ENCODE data around the gene STIM1. TPM values are rescaled to one million over a fixed set of nuclear protein-coding genes. Genes with fewer than 3 reads are reported as not detected.

STIM1 gene
- total and polyA plus RNA-seq, 10 of the 15 experiments (the other 5 are each of a cell fraction or from before 2014, with no cell fraction given) = 8.6 to 57.7 (median 29.3) TPM

GRCh38 chr11:3886985-3887384 is 31.5 kb downstream of the STIM1 start:
- H3K36me3 ChIP-seq (ENCODE audit: control insufficient read depth in 2 of 2, insufficient read depth in 2 of 2, low read length in 1 of 2) = peaks cover 0 to 3% of the 10 kb centered on the region in 2 experiments; a peak in 2 of 4 replicates
- ChIA-PET CTCF (interaction anchor here (1.2 to 4.1 kb wide), 3 partner anchors 32 to 61 kb away, joined by 3 to 38 read pairs (median 31); partner anchors contain the start of gene STIM1), SMC1A (ENCODE audit: uncharacterized antibody, unreplicated experiment) (interaction anchor here (23.8 kb wide), 1 partner anchor 32 kb away, joined by 633 read pairs; the partner anchor contains the start of gene STIM1), RAD21 (ENCODE audit: unreplicated experiment) (interaction anchor here (0.8 to 4.0 kb wide), 3 partner anchors 11 to 32 kb away, joined by 3 to 40 read pairs (median 4); partner anchors contain the start of gene STIM1), POLR2A (interaction anchor here (0.7 to 1.0 kb wide), 2 partner anchors 44 to 81 kb away, joined by 3 to 4 read pairs; no protein-coding TSS in a partner anchor)
- ATAC-seq (no peak), FAIRE-seq (no peak), DNase-seq (ENCODE audit: low read depth, low spot score) (no peak)
- in situ Hi-C loops (cut with MboI) (no loop called here), intact Hi-C loops (cut with micrococcal nuclease; ENCODE audit: unreplicated experiment) (no loop called here)
- H3K4me2 ChIP-seq (ENCODE audit: control insufficient read depth, insufficient read depth) = no peak overlapping the region
- no peak overlapping the region for H3K4me3 ChIP-seq
- no peak overlapping the region for H3K27ac ChIP-seq (ENCODE audit: control insufficient read depth, insufficient read depth)
- no peaks in the 10 kb centered on the region for H3K27me3 ChIP-seq (replicated peaks in 1 of 2; ENCODE audit: control insufficient read depth in 2 of 2, insufficient read depth in 2 of 2, low read length in 1 of 2)
- no peaks in the 10 kb centered on the region for H4K20me1 ChIP-seq (ENCODE audit: control insufficient read depth, insufficient read depth)
- H2AFZ ChIP-seq (ENCODE audit: control insufficient read depth, low read depth, low read length) = no peak overlapping the region
- no peak overlapping the region for H3K9ac ChIP-seq (ENCODE audit: control insufficient read depth, insufficient read depth, low read length)
- TF ChIP-seq ZNF24 (IDR thresholded peaks at IDR 0.05) = no peak
- no peak for TF ChIP-seq JUND (IDR thresholded peaks at IDR 0.05; ENCODE audit: low read depth, low read length)
- TF ChIP-seq CHD2 (IDR thresholded peaks at IDR 0.05; ENCODE audit: borderline replicate concordance, low read depth, low read length) = no peak
- TF ChIP-seq, protein P1, sequence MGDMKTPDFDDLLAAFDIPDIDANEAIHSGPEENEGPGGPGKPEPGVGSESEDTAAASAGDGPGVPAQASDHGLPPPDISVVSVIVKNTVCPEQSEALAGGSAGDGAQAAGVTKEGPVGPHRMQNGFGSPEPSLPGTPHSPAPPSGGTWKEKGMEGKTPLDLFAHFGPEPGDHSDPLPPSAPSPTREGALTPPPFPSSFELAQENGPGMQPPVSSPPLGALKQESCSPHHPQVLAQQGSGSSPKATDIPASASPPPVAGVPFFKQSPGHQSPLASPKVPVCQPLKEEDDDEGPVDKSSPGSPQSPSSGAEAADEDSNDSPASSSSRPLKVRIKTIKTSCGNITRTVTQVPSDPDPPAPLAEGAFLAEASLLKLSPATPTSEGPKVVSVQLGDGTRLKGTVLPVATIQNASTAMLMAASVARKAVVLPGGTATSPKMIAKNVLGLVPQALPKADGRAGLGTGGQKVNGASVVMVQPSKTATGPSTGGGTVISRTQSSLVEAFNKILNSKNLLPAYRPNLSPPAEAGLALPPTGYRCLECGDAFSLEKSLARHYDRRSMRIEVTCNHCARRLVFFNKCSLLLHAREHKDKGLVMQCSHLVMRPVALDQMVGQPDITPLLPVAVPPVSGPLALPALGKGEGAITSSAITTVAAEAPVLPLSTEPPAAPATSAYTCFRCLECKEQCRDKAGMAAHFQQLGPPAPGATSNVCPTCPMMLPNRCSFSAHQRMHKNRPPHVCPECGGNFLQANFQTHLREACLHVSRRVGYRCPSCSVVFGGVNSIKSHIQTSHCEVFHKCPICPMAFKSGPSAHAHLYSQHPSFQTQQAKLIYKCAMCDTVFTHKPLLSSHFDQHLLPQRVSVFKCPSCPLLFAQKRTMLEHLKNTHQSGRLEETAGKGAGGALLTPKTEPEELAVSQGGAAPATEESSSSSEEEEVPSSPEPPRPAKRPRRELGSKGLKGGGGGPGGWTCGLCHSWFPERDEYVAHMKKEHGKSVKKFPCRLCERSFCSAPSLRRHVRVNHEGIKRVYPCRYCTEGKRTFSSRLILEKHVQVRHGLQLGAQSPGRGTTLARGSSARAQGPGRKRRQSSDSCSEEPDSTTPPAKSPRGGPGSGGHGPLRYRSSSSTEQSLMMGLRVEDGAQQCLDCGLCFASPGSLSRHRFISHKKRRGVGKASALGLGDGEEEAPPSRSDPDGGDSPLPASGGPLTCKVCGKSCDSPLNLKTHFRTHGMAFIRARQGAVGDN (IDR thresholded peaks at IDR 0.05) = no peak
- TF ChIP-seq RCOR1 (conservative IDR thresholded peaks at IDR 0.05; ENCODE audit: low read depth, low read length) = no peak
- TF ChIP-seq, protein P2, sequence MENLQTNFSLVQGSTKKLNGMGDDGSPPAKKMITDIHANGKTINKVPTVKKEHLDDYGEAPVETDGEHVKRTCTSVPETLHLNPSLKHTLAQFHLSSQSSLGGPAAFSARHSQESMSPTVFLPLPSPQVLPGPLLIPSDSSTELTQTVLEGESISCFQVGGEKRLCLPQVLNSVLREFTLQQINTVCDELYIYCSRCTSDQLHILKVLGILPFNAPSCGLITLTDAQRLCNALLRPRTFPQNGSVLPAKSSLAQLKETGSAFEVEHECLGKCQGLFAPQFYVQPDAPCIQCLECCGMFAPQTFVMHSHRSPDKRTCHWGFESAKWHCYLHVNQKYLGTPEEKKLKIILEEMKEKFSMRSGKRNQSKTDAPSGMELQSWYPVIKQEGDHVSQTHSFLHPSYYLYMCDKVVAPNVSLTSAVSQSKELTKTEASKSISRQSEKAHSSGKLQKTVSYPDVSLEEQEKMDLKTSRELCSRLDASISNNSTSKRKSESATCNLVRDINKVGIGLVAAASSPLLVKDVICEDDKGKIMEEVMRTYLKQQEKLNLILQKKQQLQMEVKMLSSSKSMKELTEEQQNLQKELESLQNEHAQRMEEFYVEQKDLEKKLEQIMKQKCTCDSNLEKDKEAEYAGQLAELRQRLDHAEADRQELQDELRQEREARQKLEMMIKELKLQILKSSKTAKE (IDR thresholded peaks at IDR 0.05; ENCODE audit: low read depth, poor library complexity, severe bottlenecking) = no peak
- no peak for TF ChIP-seq SMC3 (IDR thresholded peaks at IDR 0.05; ENCODE audit: borderline replicate concordance, low read length)
- TF ChIP-seq SUZ12 (IDR thresholded peaks at IDR 0.05; ENCODE audit: unreplicated experiment) = no peak
- no peak for TF ChIP-seq ASH2L (IDR thresholded peaks at IDR 0.05; ENCODE audit: borderline replicate concordance, low read depth)
- no peak for TF ChIP-seq RUNX3 (IDR thresholded peaks at IDR 0.05; ENCODE audit: low read length)
- TF ChIP-seq JUNB (IDR thresholded peaks at IDR 0.05) = no peak
- no peak for TF ChIP-seq E2F8 (IDR thresholded peaks at IDR 0.05; ENCODE audit: low read depth, partially characterized antibody)
- TF ChIP-seq PAX5 (IDR thresholded peaks at IDR 0.05; ENCODE audit: borderline replicate concordance, low read depth, low read length) = no peak
- BruUV-seq (replicated peaks) = TSS peak; percentile 35
- 0% methylated on average over 1 of the region's 1 CpG for WGBS (ENCODE audit: insufficient coverage, insufficient replicate concordance, low lambda C conversion rate, missing lambda C conversion rate)
- no peaks in the 10 kb centered on the region; the same call in 2 of the 3 replicates for H3K9me3 ChIP-seq (replicated peaks; ENCODE audit: control insufficient read depth, insufficient read depth, low read length)
- H3K79me2 ChIP-seq (ENCODE audit: control insufficient read depth, insufficient read depth, low read length) = peaks cover 65% of the 10 kb centered on the region
- H3K4me1 ChIP-seq (ENCODE audit: control insufficient read depth, insufficient read depth, low read length) = peaks cover 28% of the 10 kb centered on the region

All from GM12878 (cell line).